Measurements from ENCODE around the gene ROBO3. TPM values are rescaled to one million over a fixed set of nuclear protein-coding genes. Genes with fewer than 3 reads are reported as not detected.

Gene ROBO3
- total RNA-seq, 6 experiments from 2014 or later: 0.80 to 3.6 (median 1.8) TPM

DNA sequence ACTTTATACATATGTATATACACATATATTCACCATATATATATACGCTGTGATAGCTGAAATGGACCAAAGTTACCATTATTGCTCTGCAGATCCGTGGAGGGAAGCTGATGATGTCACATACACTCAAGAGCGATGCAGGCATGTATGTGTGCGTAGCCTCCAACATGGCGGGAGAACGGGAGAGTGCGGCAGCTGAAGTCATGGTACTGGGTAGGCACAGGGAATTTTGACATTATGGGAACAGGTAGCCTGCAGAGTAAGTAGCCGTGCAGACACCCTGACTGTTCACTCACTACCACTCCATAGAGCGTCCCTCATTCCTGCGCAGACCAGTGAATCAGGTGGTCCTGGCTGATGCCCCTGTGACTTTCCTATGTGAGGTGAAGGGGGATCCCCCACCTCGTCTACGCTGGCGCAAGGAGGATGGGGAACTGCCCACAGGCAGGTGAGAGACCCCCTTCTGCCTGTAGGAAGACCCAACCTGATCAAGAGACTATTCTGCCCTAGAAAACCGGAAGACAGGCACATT lies 4.7 kb downstream of the ROBO3 start:
- DNase-seq: no peak
- Histone ChIP-seq H3K4me1 (peaks cover 0 to 15% (median 0%) of the 10 kb centered on the region in 4 donors), H3K4me3 (no peak overlapping the region), H3K27me3 (peaks cover 13 to 34% of the 10 kb centered on the region in 2 donors), H3K9me3 (no peaks in the 10 kb centered on the region), H3K36me3 (no peaks in the 10 kb centered on the region), H3K27ac (no peak overlapping the region)
- 63% methylated on average over 9 of the region's 14 CpGs for WGBS (ENCODE audit: insufficient coverage, low coverage, low lambda C conversion rate, missing lambda C conversion rate)
- no peak for ATAC-seq
- TF ChIP-seq, protein P1, sequence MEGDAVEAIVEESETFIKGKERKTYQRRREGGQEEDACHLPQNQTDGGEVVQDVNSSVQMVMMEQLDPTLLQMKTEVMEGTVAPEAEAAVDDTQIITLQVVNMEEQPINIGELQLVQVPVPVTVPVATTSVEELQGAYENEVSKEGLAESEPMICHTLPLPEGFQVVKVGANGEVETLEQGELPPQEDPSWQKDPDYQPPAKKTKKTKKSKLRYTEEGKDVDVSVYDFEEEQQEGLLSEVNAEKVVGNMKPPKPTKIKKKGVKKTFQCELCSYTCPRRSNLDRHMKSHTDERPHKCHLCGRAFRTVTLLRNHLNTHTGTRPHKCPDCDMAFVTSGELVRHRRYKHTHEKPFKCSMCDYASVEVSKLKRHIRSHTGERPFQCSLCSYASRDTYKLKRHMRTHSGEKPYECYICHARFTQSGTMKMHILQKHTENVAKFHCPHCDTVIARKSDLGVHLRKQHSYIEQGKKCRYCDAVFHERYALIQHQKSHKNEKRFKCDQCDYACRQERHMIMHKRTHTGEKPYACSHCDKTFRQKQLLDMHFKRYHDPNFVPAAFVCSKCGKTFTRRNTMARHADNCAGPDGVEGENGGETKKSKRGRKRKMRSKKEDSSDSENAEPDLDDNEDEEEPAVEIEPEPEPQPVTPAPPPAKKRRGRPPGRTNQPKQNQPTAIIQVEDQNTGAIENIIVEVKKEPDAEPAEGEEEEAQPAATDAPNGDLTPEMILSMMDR (IDR thresholded peaks at IDR 0.05): no peak
- no peak for TF ChIP-seq POLR2A (IDR thresholded peaks at IDR 0.05)
- intact Hi-C loops (cut with DNase I): loop anchor here in 1 of 2 donors (10.0 kb wide), 1 partner anchor 225 kb away; no protein-coding TSS in a partner anchor

DNA sequence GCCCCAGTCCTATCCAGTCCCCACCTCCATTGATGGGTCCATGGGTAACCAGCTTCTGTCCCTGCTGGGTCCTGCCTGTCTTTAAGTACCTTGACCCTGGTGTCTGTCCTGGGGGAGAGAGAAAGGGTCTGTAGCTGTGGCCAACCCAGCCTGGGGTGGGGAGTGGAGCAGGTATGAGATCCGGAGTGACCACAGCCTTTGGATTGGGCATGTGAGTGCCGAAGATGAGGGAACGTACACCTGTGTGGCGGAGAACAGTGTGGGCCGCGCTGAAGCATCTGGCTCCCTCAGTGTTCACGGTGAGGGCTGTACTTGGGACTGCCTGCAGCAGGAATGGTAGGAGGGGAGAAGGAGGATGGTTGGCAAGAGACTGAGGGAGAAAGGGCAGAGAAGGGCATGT lies 5.2 kb downstream of the ROBO3 start:
- Histone ChIP-seq H3K4me3 (no peak overlapping the region), H3K36me3 (no peaks in the 10 kb centered on the region), H3K4me1 (peaks cover 0 to 11% (median 0%) of the 10 kb centered on the region in 4 donors), H3K9me3 (no peaks in the 10 kb centered on the region), H3K27ac (no peak overlapping the region), H3K27me3 (peaks cover 13 to 34% of the 10 kb centered on the region in 2 donors)
- DNase-seq (no peak), ATAC-seq (no peak)
- TF ChIP-seq, protein P1 (IDR thresholded peaks at IDR 0.05): no peak
- TF ChIP-seq POLR2A (IDR thresholded peaks at IDR 0.05): no peak
- 48% methylated on average over 6 of the region's 7 CpGs for WGBS (ENCODE audit: insufficient coverage, low coverage, low lambda C conversion rate, missing lambda C conversion rate)
- intact Hi-C loops (cut with DNase I): no loop called here

DNA sequence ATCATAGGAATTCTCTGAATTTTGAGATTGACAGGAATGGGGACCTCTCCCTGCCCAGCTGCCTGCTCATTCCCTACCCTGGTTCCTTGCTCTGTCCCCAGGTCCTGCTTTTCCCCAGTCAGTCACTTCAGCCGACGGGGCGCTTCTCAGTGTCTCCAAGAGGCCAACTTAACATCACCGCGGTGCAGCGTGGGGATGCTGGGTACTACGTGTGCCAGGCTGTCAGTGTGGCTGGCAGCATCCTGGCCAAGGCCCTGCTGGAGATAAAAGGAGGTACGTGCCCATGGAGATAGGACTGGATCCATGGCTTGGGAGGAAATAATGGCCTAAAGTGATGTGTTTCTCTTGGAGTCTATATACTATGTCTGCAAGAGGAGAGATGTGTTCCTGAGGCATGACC lies 7.0 kb downstream of the ROBO3 start:
- DNase-seq: no peak
- no peak for ATAC-seq
- Histone ChIP-seq H3K27me3 (peaks cover 8 to 21% of the 10 kb centered on the region in 2 donors), H3K36me3 (no peaks in the 10 kb centered on the region), H3K9me3 (no peaks in the 10 kb centered on the region), H3K4me1 (peaks cover 0 to 11% (median 0%) of the 10 kb centered on the region in 4 donors), H3K27ac (no peak overlapping the region), H3K4me3 (no peak overlapping the region)
- intact Hi-C loops (cut with DNase I): no loop called here
- TF ChIP-seq, protein P1 (IDR thresholded peaks at IDR 0.05): no peak
- no peak for TF ChIP-seq POLR2A (IDR thresholded peaks at IDR 0.05)
- WGBS (ENCODE audit: insufficient coverage, low coverage, low lambda C conversion rate, missing lambda C conversion rate): 45% methylated on average over 8 of the region's 8 CpGs

DNA sequence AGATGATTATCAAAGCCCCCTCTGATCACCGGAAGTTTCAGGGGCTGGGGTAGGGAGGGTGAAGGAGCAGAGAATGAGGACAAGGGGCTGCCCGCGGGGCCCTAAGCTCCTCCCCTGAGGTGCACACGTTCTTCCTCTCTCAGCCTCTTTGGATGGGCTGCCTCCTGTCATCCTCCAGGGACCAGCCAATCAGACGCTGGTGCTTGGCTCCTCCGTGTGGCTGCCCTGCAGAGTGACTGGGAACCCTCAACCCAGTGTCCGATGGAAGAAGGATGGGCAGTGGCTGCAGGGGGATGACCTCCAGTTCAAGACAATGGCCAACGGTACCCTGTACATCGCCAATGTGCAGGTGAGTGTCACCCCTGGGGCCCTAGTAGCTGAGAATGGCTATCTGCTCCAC lies 7.5 kb downstream of the ROBO3 start:
- no peak overlapping the region for H3K27ac ChIP-seq
- DNase-seq (no peak), ATAC-seq (no peak)
- intact Hi-C loops (cut with DNase I): no loop called here
- H3K9me3 ChIP-seq: no peaks in the 10 kb centered on the region
- peaks cover 8 to 19% of the 10 kb centered on the region in 2 donors for H3K27me3 ChIP-seq
- WGBS (ENCODE audit: insufficient coverage, low coverage, low lambda C conversion rate, missing lambda C conversion rate): no CpG with 5 or more reads among the region's 9 CpGs
- peaks cover 0 to 10% (median 0%) of the 10 kb centered on the region in 4 donors for H3K4me1 ChIP-seq
- TF ChIP-seq, protein P1 (IDR thresholded peaks at IDR 0.05): no peak
- TF ChIP-seq POLR2A (IDR thresholded peaks at IDR 0.05): no peak
- H3K4me3 ChIP-seq: no peak overlapping the region
- no peaks in the 10 kb centered on the region for H3K36me3 ChIP-seq
